HEK293T (cell line): ENCODE measurements around the gene TBC1D22A.

Experiments used
- BHLHE40 ChIP-seq: fragments of 450-650 bp; IDR thresholded peaks from 2 replicates; pipeline ENCODE4 v1.6.1; 2016; ENCODE audit warnings: mild to moderate bottlenecking, moderate library complexity, borderline replicate concordance
- CTBP1 ChIP-seq: fragments of 450-650 bp; IDR thresholded peaks from 2 replicates; pipeline ENCODE4 v1.6.1; 2016; ENCODE audit warnings: borderline replicate concordance
- ELF4 ChIP-seq: fragments of 450-650 bp; IDR thresholded peaks from 2 replicates; pipeline ENCODE4 v1.6.1; 2017; ENCODE audit warnings: antibody characterized with exemption
- FOXA1 ChIP-seq: fragments of 450-650 bp; IDR thresholded peaks from 2 replicates; pipeline ENCODE4 v1.6.1; 2016; ENCODE audit warnings: mild to moderate bottlenecking
- FOXK2 ChIP-seq: fragments of 450-650 bp; IDR thresholded peaks from 2 replicates; pipeline ENCODE4 v1.6.1; 2016; ENCODE audit warnings: mild to moderate bottlenecking
- L3MBTL2 ChIP-seq: fragments of 450-650 bp; conservative IDR thresholded peaks from 2 replicates; pipeline ENCODE4 v1.6.1; 2016; ENCODE audit warnings: mild to moderate bottlenecking
- NFRKB ChIP-seq: fragments of 450-650 bp; IDR thresholded peaks from 2 replicates; pipeline ENCODE4 v1.6.1; 2016; ENCODE audit warnings: mild to moderate bottlenecking, moderate library complexity
- SP1 ChIP-seq: fragments of 450-650 bp; IDR thresholded peaks from 2 replicates; pipeline ENCODE4 v1.6.1; 2017
- TARDBP ChIP-seq: fragments of 450-650 bp; IDR thresholded peaks from 2 replicates; pipeline ENCODE4 v1.6.1; 2016
- TF ChIP-seq, protein P1 (sequence below): fragments of 450-650 bp; IDR thresholded peaks from 2 replicates; pipeline ENCODE4 v1.6.1; 2016

DNA sequence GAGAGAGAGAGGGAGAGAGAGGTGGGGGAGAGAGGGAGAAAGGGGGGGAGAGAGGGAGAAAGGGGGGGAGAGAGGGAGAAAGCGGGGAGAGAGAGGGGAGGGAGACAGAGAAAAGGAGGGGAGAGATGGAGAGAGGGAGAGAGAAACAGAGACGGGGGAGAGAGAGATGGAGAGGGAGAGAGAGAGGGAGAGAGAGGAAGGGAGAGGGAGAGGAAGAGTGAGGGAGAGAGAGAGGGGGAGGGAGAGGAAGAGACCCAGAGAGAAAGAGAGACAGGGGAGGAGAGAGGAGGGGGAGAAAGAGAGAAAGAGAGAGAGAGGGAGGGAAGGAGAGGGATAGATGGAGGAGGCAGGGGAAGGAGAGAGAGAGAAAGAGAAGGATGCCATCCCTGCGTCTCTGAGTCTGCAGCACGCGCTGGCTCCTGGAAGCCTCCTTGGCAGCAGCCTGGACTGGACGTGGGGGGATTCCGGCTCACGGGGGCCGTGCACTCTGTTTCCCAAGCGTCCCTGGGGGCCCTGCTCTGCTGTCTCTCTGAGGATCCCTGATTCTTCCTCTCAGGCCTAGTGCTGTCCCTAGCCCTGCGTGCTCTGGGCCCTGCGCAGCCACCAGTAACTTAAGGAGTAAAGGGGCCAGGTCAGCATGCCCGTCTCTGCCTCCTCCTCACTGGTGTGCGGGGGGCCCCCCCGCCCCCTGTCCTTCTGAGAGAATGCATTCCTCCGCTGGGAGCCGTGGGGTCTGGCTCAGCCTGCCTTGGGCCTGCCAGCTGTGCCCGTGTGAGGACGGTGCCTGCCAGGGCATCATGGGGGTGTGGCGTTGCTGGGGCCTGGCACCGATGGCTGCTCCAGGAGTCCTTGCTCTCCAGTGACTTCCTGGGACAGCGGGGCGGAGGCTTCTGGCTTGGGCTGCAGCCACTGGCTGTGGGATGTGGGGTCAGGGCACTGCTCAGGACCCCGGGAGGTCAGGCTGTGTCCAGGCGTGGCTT is 429.5 kb downstream of the TBC1D22A start:
- TF ChIP-seq ELF4 (no peak), L3MBTL2 (no peak), NFRKB (no peak), BHLHE40 (no peak), FOXA1 (no peak), FOXK2 (no peak), TARDBP (no peak), SP1 (no peak), CTBP1 (no peak)
- TF ChIP-seq, protein P1, sequence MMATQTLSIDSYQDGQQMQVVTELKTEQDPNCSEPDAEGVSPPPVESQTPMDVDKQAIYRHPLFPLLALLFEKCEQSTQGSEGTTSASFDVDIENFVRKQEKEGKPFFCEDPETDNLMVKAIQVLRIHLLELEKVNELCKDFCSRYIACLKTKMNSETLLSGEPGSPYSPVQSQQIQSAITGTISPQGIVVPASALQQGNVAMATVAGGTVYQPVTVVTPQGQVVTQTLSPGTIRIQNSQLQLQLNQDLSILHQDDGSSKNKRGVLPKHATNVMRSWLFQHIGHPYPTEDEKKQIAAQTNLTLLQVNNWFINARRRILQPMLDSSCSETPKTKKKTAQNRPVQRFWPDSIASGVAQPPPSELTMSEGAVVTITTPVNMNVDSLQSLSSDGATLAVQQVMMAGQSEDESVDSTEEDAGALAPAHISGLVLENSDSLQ, result no peak
